Measurements from ENCODE around the gene EPS8.

EPS8 gene

GRCh38 chr12:15712823-15713660, 76.1 kb downstream of the EPS8 start:
- DNase-seq = no peak

- DNase-seq = no peak
Observed at GRCh38 chr12:15712160-15712559, 77.0 kb downstream of the EPS8 start.

GRCh38 chr12:15710860-15711510, 78.2 kb downstream of the EPS8 start:
- no peak for DNase-seq

GRCh38 chr12:15709551-15709950, 79.6 kb downstream of the EPS8 start:
- DNase-seq = no peak

- DNase-seq = no peak
Observed at GRCh38 chr12:15708396-15709076, 80.7 kb downstream of the EPS8 start.

GRCh38 chr12:15707516-15708199, 81.5 kb downstream of the EPS8 start:
- DNase-seq = no peak

- DNase-seq = no peak
Observed at GRCh38 chr12:15706010-15706676, 83.0 kb downstream of the EPS8 start.

GRCh38 chr12:15705606-15706005, 83.6 kb downstream of the EPS8 start:
- DNase-seq = no peak

- no peak for DNase-seq
Observed at GRCh38 chr12:15702276-15702675, 86.9 kb downstream of the EPS8 start.

GRCh38 chr12:15701631-15702156, 87.5 kb downstream of the EPS8 start:
- no peak for DNase-seq

GRCh38 chr12:15701206-15701605, 88.0 kb downstream of the EPS8 start:
- no peak for DNase-seq

GRCh38 chr12:15700595-15700994, 88.6 kb downstream of the EPS8 start:
- no peak for DNase-seq

GRCh38 chr12:15699886-15700285, 89.3 kb downstream of the EPS8 start:
- DNase-seq = no peak

- no peak for DNase-seq
Observed at GRCh38 chr12:15698377-15698871, 90.8 kb downstream of the EPS8 start.

GRCh38 chr12:15697201-15697600, 92.0 kb downstream of the EPS8 start:
- no peak for DNase-seq

- no peak for DNase-seq
Observed at GRCh38 chr12:15693228-15693911, 95.8 kb downstream of the EPS8 start.

GRCh38 chr12:15691388-15691787, 97.8 kb downstream of the EPS8 start:
- DNase-seq = no peak

GRCh38 chr12:15690320-15690719, 98.9 kb downstream of the EPS8 start:
- no peak for DNase-seq

GRCh38 chr12:15689751-15690191, 99.4 kb downstream of the EPS8 start:
- DNase-seq = no peak

GRCh38 chr12:15688838-15689625, 100.2 kb downstream of the EPS8 start:
- no peak for DNase-seq
